Lower leg skin (tissue), 3 donors: Measurements from ENCODE around the gene GPX5.
"Not testable (repeated sequence)": the region's sequence is repeated elsewhere in the genome, so short reads cannot be mapped to it uniquely, and the experiment has no call there.

Experiments
- POLR2A ChIP-seq, 2 donors: fragments of 450-650 bp; IDR thresholded peaks; one replicate each; pipeline ENCODE4 v1.6.1; 2016 to 2017; ENCODE audit warnings: antibody characterized with exemption in 2 of 2, mild to moderate bottlenecking in 1 of 2, moderate library complexity in 1 of 2
- TF ChIP-seq, protein P1 (sequence below), 3 donors: fragments of 450-650 bp; IDR thresholded peaks; one replicate each; pipeline ENCODE4 v1.5.1; 2016; ENCODE audit warnings: antibody characterized with exemption in 3 of 3, mild to moderate bottlenecking in 3 of 3, moderate library complexity in 2 of 3

- not testable (repeated sequence) for TF ChIP-seq POLR2A (IDR thresholded peaks at IDR 0.05)
- TF ChIP-seq, protein P1, sequence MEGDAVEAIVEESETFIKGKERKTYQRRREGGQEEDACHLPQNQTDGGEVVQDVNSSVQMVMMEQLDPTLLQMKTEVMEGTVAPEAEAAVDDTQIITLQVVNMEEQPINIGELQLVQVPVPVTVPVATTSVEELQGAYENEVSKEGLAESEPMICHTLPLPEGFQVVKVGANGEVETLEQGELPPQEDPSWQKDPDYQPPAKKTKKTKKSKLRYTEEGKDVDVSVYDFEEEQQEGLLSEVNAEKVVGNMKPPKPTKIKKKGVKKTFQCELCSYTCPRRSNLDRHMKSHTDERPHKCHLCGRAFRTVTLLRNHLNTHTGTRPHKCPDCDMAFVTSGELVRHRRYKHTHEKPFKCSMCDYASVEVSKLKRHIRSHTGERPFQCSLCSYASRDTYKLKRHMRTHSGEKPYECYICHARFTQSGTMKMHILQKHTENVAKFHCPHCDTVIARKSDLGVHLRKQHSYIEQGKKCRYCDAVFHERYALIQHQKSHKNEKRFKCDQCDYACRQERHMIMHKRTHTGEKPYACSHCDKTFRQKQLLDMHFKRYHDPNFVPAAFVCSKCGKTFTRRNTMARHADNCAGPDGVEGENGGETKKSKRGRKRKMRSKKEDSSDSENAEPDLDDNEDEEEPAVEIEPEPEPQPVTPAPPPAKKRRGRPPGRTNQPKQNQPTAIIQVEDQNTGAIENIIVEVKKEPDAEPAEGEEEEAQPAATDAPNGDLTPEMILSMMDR (IDR thresholded peaks at IDR 0.05), result not testable (repeated sequence)
Measured at GRCh38 chr6:28547003-28547402, 21.3 kb downstream of the GPX5 start.
